ENCODE results near the gene CNTF. TPM values are rescaled to one million over a fixed set of nuclear protein-coding genes. Genes with fewer than 3 reads are reported as not detected.

CNTF gene
- total and polyA plus RNA-seq, 10 of the 15 experiments (the other 5 are each of a cell fraction or from before 2014, with no cell fraction given): 0.16 to 2.3 (median 0.73) TPM

- intact Hi-C loops (cut with micrococcal nuclease; ENCODE audit: unreplicated experiment) (no loop called here), in situ Hi-C loops (cut with MboI) (loop anchor here (25.0 kb wide), 2 partner anchors 1069 to 1256 kb away; partner anchors contain the start of genes P2RX3, PATL1 and SSRP1)
- DNase-seq (ENCODE audit: low read depth, low spot score) (no peak), ATAC-seq (peak; percentile 41), FAIRE-seq (no peak)
- Histone ChIP-seq H3K27ac (ENCODE audit: control insufficient read depth, insufficient read depth) (no peak overlapping the region), H3K79me2 (ENCODE audit: control insufficient read depth, insufficient read depth, low read length) (peaks cover 83% of the 10 kb centered on the region), H2AFZ (ENCODE audit: control insufficient read depth, low read depth, low read length) (no peak overlapping the region), H3K36me3 (ENCODE audit: control insufficient read depth in 2 of 2, insufficient read depth in 2 of 2, low read length in 1 of 2) (peaks cover 2 to 3% of the 10 kb centered on the region in 2 experiments), H3K4me2 (ENCODE audit: control insufficient read depth, insufficient read depth) (no peak overlapping the region), H4K20me1 (ENCODE audit: control insufficient read depth, insufficient read depth) (no peaks in the 10 kb centered on the region), H3K9ac (ENCODE audit: control insufficient read depth, insufficient read depth, low read length) (no peak overlapping the region), H3K27me3 (replicated peaks in 1 of 2; ENCODE audit: control insufficient read depth in 2 of 2, insufficient read depth in 2 of 2, low read length in 1 of 2) (no peaks in the 10 kb centered on the region), H3K4me1 (ENCODE audit: control insufficient read depth, insufficient read depth, low read length) (peaks cover 5% of the 10 kb centered on the region), H3K4me3 (no peak overlapping the region), H3K9me3 (replicated peaks; ENCODE audit: control insufficient read depth, insufficient read depth, low read length) (no peaks in the 10 kb centered on the region)
- no peak for TF ChIP-seq ZZZ3 (IDR thresholded peaks at IDR 0.05; ENCODE audit: control insufficient read depth, insufficient read length, low read depth)
- TF ChIP-seq STAT1 (conservative IDR thresholded peaks at IDR 0.05): no peak
- TF ChIP-seq CHD4 (IDR thresholded peaks at IDR 0.05): no peak
- no peak for TF ChIP-seq FOXK2 (IDR thresholded peaks at IDR 0.05)
- TF ChIP-seq RUNX3 (IDR thresholded peaks at IDR 0.05; ENCODE audit: low read length): no peak
- TF ChIP-seq PAX8 (IDR thresholded peaks at IDR 0.05): no peak
- TF ChIP-seq ELK1 (IDR thresholded peaks at IDR 0.05; ENCODE audit: low read depth, low read length): no peak
- TF ChIP-seq SP1 (IDR thresholded peaks at IDR 0.05; ENCODE audit: low read depth, low read length): no peak
- TF ChIP-seq PBX3 (IDR thresholded peaks at IDR 0.05; ENCODE audit: insufficient replicate concordance, low read depth, low read length): no peak
- no peak for TF ChIP-seq BMI1 (IDR thresholded peaks at IDR 0.05; ENCODE audit: borderline replicate concordance)
- no peak for TF ChIP-seq RAD21 (IDR thresholded peaks at IDR 0.05; ENCODE audit: insufficient read depth, low read depth, low read length)
- no peak for TF ChIP-seq SMAD1 (IDR thresholded peaks at IDR 0.05; ENCODE audit: low read depth, partially characterized antibody)
- no peak for TF ChIP-seq TARDBP (IDR thresholded peaks at IDR 0.05; ENCODE audit: borderline replicate concordance)
- TF ChIP-seq RB1 (IDR thresholded peaks at IDR 0.05; ENCODE audit: borderline replicate concordance): no peak
- no peak for TF ChIP-seq ZBED1 (IDR thresholded peaks at IDR 0.05; ENCODE audit: borderline replicate concordance)
- no TSS peak for BruUV-seq (replicated peaks)
- CTCF ChIA-PET: interaction anchor here (1.0 to 2.1 kb wide), 4 partner anchors 14 to 466 kb away, joined by 3 to 12 read pairs (median 5); no protein-coding TSS in a partner anchor
- RAD21 ChIA-PET (ENCODE audit: unreplicated experiment): interaction anchor here (1.5 kb wide), 1 partner anchor 12 kb away, joined by 3 read pairs; no protein-coding TSS in a partner anchor
- WGBS (ENCODE audit: insufficient coverage, insufficient replicate concordance, low lambda C conversion rate, missing lambda C conversion rate): 90% methylated on average over 5 of the region's 5 CpGs
- SMC1A ChIA-PET (ENCODE audit: uncharacterized antibody, unreplicated experiment): interaction anchor here (0.6 to 2.8 kb wide), 4 partner anchors 16 to 86 kb away, joined by 3 to 8 read pairs (median 3); no protein-coding TSS in a partner anchor
- POLR2A ChIA-PET: interaction anchor here (0.6 to 1.4 kb wide), 3 partner anchors 11 to 17 kb away, joined by 3 read pairs; partner anchors contain the start of gene LPXN
These were observed 29.5 kb upstream of the CNTF start for GRCh38 chr11:58592760-58593472.

Data from GM12878 (cell line).